ENCODE results near the gene TRMT44.

DNA sequence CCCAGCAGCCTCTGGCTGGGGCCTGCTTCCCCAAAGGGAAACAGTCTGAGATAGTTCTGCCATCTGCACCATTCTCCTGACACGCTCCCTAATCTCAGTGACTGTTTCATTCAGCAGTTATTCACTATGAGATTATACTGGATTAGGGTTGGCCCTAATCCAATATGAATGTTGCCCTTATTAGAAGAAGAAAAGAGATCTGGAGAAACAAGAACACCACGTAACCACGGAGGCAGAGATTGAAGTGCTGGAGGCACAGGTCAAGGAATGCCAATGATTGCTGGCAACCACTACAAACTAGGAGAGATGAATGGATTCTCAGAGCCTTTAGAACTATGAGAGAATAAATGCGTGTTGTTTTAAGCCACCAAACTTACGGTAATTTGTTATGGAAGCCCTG lies 7.4 kb upstream of the TRMT44 start:
- TF ChIP-seq, protein P1, sequence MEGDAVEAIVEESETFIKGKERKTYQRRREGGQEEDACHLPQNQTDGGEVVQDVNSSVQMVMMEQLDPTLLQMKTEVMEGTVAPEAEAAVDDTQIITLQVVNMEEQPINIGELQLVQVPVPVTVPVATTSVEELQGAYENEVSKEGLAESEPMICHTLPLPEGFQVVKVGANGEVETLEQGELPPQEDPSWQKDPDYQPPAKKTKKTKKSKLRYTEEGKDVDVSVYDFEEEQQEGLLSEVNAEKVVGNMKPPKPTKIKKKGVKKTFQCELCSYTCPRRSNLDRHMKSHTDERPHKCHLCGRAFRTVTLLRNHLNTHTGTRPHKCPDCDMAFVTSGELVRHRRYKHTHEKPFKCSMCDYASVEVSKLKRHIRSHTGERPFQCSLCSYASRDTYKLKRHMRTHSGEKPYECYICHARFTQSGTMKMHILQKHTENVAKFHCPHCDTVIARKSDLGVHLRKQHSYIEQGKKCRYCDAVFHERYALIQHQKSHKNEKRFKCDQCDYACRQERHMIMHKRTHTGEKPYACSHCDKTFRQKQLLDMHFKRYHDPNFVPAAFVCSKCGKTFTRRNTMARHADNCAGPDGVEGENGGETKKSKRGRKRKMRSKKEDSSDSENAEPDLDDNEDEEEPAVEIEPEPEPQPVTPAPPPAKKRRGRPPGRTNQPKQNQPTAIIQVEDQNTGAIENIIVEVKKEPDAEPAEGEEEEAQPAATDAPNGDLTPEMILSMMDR (IDR thresholded peaks at IDR 0.05): no peak
- no peak for TF ChIP-seq POLR2A (IDR thresholded peaks at IDR 0.05)

Measured in adrenal gland (tissue), 5 donors.